NT2/D1 (cell line): ENCODE data around the gene TMEM115.

Experiments
- YY1 ChIP-seq: IDR thresholded peaks from 2 replicates; pipeline ENCODE4 v1.6.1; 2011; ENCODE audit not compliant: insufficient read length, insufficient read depth
- ZNF274 ChIP-seq: IDR thresholded peaks from 2 replicates; pipeline ENCODE4 v1.6.1; 2011; ENCODE audit warnings: mild to moderate bottlenecking, low read depth, low read length

DNA sequence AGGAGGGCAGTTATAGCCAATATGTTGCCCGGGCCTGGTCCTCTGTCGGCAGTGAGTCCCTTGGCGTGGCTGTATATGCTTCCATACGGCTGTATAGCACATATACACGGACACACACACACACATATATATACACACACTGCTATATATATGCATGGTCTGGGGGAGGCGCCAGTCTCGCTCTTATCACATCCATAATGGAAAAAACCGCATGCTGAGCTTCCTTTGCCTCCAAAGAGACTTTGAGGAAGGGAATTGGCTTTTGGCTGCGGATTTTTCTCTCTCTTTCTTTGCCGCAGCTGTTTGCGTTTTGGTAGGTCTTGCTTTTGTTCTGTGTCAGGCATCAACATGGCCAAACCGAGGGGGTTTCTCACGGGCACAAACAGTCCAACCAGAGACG lies 11.3 kb upstream of the TMEM115 start:
- TF ChIP-seq ZNF274 (no peak), YY1 (no peak)
